ENCODE measurements around the gene LRCH3. TPM values are rescaled to one million over a fixed set of nuclear protein-coding genes. Genes with fewer than 3 reads are reported as not detected.

Gene LRCH3
- total and polyA plus RNA-seq, 2 of the 13 experiments (the other 11 are each of a cell fraction or from before 2014, with no cell fraction given) = 25.5 to 103 TPM

GRCh38 chr3:197820550-197821335, 29.7 kb downstream of the LRCH3 start (continued):
- TF ChIP-seq RBAK (CRISPR knock-in tag; IDR thresholded peaks at IDR 0.05) (no peak), ZNF703 (CRISPR knock-in tag; IDR thresholded peaks at IDR 0.05; ENCODE audit: borderline replicate concordance) (no peak), ZNF660 (CRISPR knock-in tag; IDR thresholded peaks at IDR 0.05; ENCODE audit: borderline replicate concordance, low read depth) (no peak), THAP9 (CRISPR knock-in tag; IDR thresholded peaks at IDR 0.05; ENCODE audit: borderline replicate concordance) (no peak), ZBTB1 (CRISPR knock-in tag; IDR thresholded peaks at IDR 0.05; ENCODE audit: borderline replicate concordance) (no peak), FIP1L1 (IDR thresholded peaks at IDR 0.05; ENCODE audit: borderline replicate concordance, insufficient read depth, low read depth, low read length) (no peak), ETS1 (CRISPR knock-in tag; IDR thresholded peaks at IDR 0.05) (no peak), ZNF367 (CRISPR knock-in tag; IDR thresholded peaks at IDR 0.05; ENCODE audit: borderline replicate concordance) (no peak), ZSCAN25 (CRISPR knock-in tag; IDR thresholded peaks at IDR 0.05) (no peak), STAT6 (CRISPR knock-in tag; IDR thresholded peaks at IDR 0.05; ENCODE audit: borderline replicate concordance) (no peak), RNF2 (conservative IDR thresholded peaks at IDR 0.05; ENCODE audit: low read depth) (no peak), NFYB (CRISPR knock-in tag; IDR thresholded peaks at IDR 0.05) (no peak), ZBTB33 (CRISPR knock-in tag; IDR thresholded peaks at IDR 0.05) (no peak), ZNF589 (CRISPR knock-in tag; conservative IDR thresholded peaks at IDR 0.05) (no peak)
